DMS79 (cell line): ENCODE results near the gene STRIP2.
"Not testable (repeated sequence)": the region's sequence is repeated elsewhere in the genome, so short reads cannot be mapped to it uniquely, and the experiment has no call there.

ENCODE experiments used
- DNase-seq: peaks from one replicate; lab custom pipeline; 2025; lab: John Stamatoyannopoulos, UW

Gene STRIP2

DNA sequence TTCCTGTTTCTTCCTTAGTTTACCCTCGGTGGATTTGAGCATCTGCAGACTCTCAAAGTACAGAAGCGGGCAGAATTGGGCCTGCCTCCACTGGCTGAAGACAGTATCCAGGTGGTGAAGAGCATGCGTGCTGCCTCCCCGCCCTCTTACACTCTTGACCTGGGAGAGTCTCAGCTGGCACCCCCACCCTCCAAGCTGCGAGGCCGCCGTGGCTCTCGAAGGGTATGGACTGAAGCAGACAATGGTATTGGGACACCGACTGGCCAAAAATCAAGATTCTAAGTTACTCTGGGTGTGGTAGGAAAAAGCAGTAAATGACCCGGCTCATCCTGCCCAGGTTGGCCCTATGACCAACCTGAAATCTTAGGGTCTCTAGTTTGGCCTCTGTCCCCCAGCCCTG lies 22.2 kb downstream of the STRIP2 start:
- no peak for DNase-seq

DNA sequence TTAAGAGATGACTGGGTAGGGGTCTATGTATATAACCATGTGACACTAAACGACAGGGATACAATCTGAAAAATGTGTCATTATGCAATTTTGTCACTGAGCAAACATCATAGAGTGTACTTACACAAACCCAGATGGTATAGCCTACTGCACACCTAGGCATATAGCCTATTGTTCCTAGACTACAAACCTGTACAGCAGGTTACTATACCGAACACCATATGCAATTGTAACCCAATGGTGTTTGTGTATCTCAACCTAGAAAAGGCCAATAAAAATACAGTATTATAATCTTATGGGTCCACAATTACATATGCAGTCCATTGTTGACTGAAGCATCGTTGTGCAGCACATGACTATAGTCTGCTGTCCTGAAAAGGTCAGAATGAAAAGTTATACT lies 22.9 kb downstream of the STRIP2 start:
- DNase-seq = no peak

DNA sequence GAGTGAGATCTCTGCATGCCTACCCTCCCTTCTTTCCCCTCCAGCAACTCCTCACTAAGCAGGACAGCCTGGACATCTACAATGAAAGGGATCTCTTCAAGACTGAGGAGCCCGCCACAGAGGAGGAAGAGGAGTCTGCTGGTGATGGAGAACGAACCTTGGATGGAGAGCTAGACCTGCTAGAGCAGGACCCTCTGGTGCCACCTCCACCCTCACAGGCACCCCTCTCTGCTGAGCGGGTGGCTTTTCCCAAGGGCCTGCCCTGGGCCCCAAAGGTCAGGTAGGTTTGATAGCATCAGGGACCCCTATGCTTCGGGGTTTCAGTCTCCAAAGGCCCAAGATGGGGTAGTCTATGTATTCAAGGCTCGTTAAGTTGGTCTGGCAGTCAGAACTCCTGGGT lies 23.9 kb downstream of the STRIP2 start:
- no peak for DNase-seq

- DNase-seq = no peak
These were observed 27.6 kb downstream of the STRIP2 start for GRCh38 chr7:129461809-129462208.

- DNase-seq = no peak
These were observed 28.2 kb downstream of the STRIP2 start for GRCh38 chr7:129462420-129462819.

DNA sequence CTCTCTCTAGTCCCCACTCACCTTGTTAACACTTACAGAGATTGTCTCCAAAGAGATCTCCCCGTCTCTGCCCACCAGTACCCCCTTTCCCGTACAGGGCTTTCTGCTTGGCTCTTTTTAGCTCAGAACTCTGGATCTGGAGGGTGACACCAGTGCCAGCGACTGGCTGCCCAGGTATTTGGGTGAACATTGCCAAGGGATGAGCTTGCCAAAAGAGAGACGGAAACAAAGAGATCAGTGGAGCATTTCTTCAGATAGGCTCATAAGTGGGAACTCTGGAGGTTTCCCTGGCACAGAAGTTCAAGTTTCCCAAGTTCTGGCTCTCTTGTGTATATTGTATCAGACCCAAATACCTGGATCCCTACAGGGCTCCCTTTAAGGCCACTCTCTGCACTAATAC lies 30.0 kb downstream of the STRIP2 start:
- DNase-seq = no peak

DNA sequence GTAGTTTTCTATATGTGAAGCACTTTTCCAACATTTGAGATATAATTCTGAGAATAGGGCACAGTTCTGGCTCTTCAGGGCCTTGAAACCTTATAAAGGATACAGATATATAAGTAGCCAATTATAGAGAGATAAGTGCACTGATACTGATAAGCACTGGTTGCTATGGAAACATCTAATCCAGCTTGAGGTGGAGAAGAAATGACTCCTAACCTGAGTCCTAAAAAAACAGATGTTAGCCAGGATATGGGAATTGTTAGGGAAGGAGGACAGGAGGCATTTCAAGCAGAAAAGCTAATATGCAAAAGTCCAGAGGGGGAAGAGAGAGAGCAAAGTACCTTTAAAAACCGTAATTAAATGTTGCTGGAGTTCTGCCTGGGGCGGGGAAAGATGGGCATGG lies 30.8 kb downstream of the STRIP2 start:
- DNase-seq = no peak

- no peak for DNase-seq
These were observed 32.6 kb downstream of the STRIP2 start for GRCh38 chr7:129466796-129467195.

- DNase-seq = no peak
These were observed 33.9 kb downstream of the STRIP2 start for GRCh38 chr7:129468087-129468486.

DNA sequence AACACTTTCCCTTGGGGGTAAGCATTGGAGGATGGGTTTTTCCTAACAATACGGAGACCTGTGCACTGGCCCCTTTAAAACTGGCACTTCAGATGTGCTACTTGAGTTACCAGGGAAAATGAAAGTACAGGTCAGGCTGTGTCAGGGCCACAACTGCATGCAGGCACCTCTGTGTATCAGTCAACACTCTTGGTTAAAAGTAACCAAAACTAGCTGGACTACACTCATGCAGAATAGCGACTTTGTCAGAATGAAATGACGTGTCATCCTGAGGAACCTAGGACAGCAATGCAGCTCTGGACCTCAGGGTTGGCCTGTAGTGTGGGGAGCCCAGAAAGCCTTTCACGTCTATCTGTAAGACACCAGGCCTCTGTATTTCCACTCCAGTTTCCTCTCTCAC lies 34.3 kb downstream of the STRIP2 start:
- no peak for DNase-seq

- no peak for DNase-seq
These were observed 35.7 kb downstream of the STRIP2 start for GRCh38 chr7:129469930-129470329.

DNA sequence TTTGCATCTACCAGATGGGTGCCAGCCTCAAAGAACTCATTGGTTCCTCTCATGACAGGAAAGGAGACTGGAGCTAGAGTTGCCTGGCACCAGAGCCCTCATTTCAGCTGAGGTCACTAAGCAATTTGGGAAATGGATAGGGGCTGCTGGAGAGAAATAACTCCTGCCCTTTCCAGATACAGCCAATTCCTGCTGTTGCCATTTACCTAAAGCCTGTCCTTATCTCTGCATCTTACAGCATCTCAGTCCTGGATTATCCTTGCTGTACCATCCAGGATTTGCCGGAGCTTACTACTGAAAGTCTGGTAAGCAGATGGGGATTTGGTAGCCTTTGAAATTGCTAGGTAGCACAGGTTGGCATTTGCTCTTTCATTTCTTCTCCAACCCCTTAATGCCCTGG lies 36.2 kb downstream of the STRIP2 start:
- DNase-seq = no peak

GRCh38 chr7:129471402-129471827 lies 37.2 kb downstream of the STRIP2 start:
- DNase-seq = no peak

DNA sequence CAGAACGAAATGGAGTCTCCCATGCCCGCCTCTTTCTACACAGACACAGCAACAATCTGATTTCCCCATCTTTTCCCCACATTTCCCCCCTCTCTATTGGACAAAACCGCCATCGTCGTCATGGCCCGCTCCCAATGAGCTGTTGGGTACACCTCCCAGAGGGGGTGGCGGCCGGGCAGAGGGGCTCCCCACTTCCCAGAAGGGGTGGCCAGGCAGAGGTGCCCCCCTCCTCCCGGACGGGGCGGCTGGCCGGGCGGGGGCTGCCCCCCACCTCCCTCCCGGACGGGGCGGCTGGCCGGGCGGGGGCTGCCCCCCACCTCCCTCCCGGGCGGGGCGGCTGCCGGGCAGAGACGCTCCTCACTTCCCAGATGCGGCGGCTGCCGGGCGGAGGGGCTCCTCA lies 41.7 kb downstream of the STRIP2 start:
- not testable (repeated sequence) for DNase-seq

DNA sequence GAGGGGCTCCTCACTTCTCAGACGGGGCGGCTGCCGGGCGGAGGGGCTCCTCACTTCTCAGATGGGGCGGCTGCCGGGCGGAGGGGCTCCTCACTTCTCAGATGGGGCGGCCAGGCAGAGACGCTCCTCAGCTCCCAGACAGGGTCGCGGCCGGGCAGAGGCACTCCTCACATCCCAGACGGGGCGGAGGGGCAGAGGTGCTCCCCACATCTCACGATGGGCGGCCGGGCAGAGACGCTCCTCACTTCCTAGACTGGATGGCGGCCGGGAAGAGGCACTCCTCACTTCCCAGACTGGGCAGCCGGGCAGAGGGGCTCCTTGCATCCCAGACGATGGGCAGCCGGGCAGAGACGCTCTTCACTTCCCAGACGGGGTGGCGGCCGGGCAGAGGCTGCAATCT lies 42.2 kb downstream of the STRIP2 start:
- not testable (repeated sequence) for DNase-seq

DNA sequence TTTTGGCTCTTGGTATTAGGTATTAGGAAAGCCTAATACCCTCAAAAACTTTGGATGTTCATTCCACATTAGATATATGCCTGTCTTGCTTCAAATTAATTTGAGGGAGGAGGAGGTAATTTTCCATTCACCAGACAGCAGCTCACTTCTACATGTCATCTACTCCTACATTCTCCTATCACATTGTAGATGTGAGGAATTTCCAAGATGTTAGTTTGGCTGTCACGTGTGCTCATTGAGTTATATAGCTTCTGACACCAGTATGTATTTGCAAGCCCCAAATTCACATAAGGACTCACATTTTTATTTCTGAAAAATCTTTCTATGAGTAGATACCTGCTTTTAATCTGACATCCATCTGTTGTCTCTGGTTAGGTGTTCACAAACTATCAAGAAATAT lies 45.6 kb downstream of the STRIP2 start:
- DNase-seq = no peak

DNA sequence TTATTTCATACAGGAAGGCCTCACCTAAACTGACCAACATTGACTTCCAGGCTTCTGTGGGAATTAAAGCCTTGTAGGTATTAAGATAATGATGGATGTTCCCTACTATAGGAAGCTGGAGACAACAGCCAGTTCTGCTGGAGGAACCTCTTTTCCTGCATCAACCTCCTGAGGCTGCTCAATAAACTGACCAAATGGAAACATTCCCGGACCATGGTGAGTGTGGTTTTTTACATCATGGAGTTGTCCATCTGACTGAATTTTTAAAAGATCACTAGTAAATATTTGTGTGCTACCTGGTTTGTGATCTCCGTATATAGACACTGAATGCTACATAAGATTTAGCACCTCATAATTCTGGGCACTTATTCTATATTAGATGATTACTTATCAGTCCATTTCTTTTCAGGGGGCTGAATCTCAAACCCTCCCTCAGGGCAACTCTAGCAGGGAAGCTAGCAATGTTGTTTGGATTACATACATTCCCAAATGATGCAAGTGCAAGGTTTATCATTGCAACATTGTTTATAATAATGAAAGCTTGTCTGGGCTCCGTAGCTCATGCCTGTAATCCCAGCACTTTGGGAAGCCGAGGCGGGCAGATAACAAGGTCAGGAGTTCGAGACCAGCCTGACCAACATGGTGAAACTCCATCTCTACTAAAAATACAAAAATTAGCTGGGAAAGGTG lies 46.6 kb downstream of the STRIP2 start:
- no peak for DNase-seq

- DNase-seq = not testable (repeated sequence)
These were observed 47.1 kb downstream of the STRIP2 start for GRCh38 chr7:129481376-129481775.

DNA sequence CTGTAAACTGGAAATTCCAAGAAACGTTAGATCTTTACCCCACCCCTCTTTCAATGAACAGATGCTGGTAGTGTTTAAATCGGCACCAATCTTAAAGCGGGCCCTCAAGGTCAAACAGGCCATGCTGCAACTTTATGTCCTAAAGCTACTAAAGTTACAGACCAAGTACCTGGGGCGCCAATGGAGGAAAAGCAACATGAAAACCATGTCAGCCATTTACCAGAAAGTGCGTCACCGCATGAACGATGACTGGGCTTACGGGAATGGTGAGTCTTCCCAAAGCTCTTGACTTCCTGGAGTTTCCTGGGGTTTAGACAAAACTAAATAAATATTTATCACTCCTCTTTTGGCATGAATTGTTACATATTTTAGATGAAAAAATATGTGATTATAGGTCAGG lies 48.5 kb downstream of the STRIP2 start:
- DNase-seq = no peak

DNA sequence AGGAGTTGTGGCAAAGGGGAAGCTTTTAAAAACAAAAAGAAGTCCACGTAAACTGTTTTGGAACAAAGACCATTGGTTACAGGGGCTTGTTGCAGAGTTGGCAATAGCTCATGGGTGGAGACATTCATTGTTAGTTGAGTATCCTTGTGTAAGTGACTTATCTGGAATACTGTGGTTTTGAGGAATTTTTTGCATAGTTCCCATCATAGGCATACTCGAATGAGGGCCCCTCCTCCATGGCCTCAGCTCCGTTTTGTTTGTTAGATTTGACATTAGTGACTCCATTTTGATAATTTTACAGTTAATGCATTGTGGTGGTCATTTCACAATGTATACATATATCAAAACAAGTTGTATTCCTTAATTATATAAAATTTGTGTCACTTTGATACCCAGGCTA lies 55.3 kb downstream of the STRIP2 start:
- DNase-seq = no peak

GRCh38 chr7:129492391-129492790 lies 58.2 kb downstream of the STRIP2 start:
- no peak for DNase-seq

- no peak for DNase-seq
These were observed 59.3 kb downstream of the STRIP2 start for GRCh38 chr7:129493555-129493954.

DNA sequence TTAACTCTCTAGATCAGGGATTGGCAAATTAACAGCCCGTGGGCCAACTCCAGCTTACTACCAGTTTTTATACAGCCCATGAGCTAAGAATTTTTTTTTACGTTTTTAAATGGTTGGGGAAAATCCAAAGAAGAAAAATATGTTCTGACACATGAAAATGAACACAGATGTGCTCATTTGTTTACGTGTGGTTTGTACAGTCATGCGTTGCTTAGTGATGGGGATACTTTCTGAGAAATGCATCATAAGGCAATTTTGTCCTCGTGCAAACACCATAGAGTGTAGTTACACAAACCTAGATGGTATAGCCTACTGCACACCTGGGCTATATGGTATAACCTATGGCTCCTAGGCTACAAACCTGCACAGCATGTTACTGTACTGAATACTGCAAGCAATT lies 59.8 kb downstream of the STRIP2 start:
- DNase-seq = no peak

GRCh38 chr7:129495987-129496386 lies 61.8 kb downstream of the STRIP2 start:
- no peak for DNase-seq

GRCh38 chr7:129496653-129497052 lies 62.4 kb downstream of the STRIP2 start:
- no peak for DNase-seq
